Measurements from ENCODE around the gene PRSS16. TPM values are rescaled to one million over a fixed set of nuclear protein-coding genes. Genes with fewer than 3 reads are reported as not detected.
A peak's percentile ranks its signal among the peaks of the same experiment; 100 is the strongest.

The PRSS16 gene
- total RNA-seq, 1 donor from 2014 or later, result 4.5 TPM

- no peaks in the 10 kb centered on the region for H3K27me3 ChIP-seq (ENCODE audit: control insufficient read depth, insufficient read depth, low read length)
- no peaks in the 10 kb centered on the region for H3K36me3 ChIP-seq (ENCODE audit: control insufficient read depth, insufficient read depth, low read length)
- no peak for TF ChIP-seq CTCF (IDR thresholded peaks at IDR 0.05; ENCODE audit: insufficient read depth, low read length, severe bottlenecking)
- H3K4me3 ChIP-seq (ENCODE audit: low read depth, low read length), result no peak overlapping the region
- DNase-seq (ENCODE audit: low read depth), result no peak
- no peak for FAIRE-seq
Measured at GRCh38 chr6:27275025-27275956, 27.8 kb downstream of the PRSS16 start.

- DNase-seq (ENCODE audit: low read depth) (no peak), FAIRE-seq (no peak)
- TF ChIP-seq CTCF (IDR thresholded peaks at IDR 0.05; ENCODE audit: insufficient read depth, low read length, severe bottlenecking), result no peak
- H3K4me3 ChIP-seq (ENCODE audit: low read depth, low read length), result peak overlapping the region; percentile 34
- H3K27me3 ChIP-seq (ENCODE audit: control insufficient read depth, insufficient read depth, low read length), result peaks cover 12% of the 10 kb centered on the region
- H3K36me3 ChIP-seq (ENCODE audit: control insufficient read depth, insufficient read depth, low read length), result no peaks in the 10 kb centered on the region
Measured at GRCh38 chr6:27279513-27280063, 32.1 kb downstream of the PRSS16 start.

GRCh38 chr6:27280064-27280539 is 32.6 kb downstream of the PRSS16 start:
- peak; percentile 50 for DNase-seq (ENCODE audit: low read depth)
- Histone ChIP-seq H3K4me3 (ENCODE audit: low read depth, low read length) (peak overlapping the region; percentile 34), H3K27me3 (ENCODE audit: control insufficient read depth, insufficient read depth, low read length) (peaks cover 12% of the 10 kb centered on the region), H3K36me3 (ENCODE audit: control insufficient read depth, insufficient read depth, low read length) (no peaks in the 10 kb centered on the region)
- TF ChIP-seq CTCF (IDR thresholded peaks at IDR 0.05; ENCODE audit: insufficient read depth, low read length, severe bottlenecking), result no peak
- no peak for FAIRE-seq

GRCh38 chr6:27280540-27281000 is 33.1 kb downstream of the PRSS16 start:
- peak overlapping the region; percentile 27 for H3K4me3 ChIP-seq (ENCODE audit: low read depth, low read length)
- FAIRE-seq, result no peak
- no peaks in the 10 kb centered on the region for H3K36me3 ChIP-seq (ENCODE audit: control insufficient read depth, insufficient read depth, low read length)
- no peak for DNase-seq (ENCODE audit: low read depth)
- TF ChIP-seq CTCF (IDR thresholded peaks at IDR 0.05; ENCODE audit: insufficient read depth, low read length, severe bottlenecking), result no peak
- H3K27me3 ChIP-seq (ENCODE audit: control insufficient read depth, insufficient read depth, low read length), result peaks cover 12% of the 10 kb centered on the region

GRCh38 chr6:27281105-27281539 is 33.6 kb downstream of the PRSS16 start:
- Histone ChIP-seq H3K4me3 (ENCODE audit: low read depth, low read length) (no peak overlapping the region), H3K36me3 (ENCODE audit: control insufficient read depth, insufficient read depth, low read length) (no peaks in the 10 kb centered on the region), H3K27me3 (ENCODE audit: control insufficient read depth, insufficient read depth, low read length) (peaks cover 12% of the 10 kb centered on the region)
- TF ChIP-seq CTCF (IDR thresholded peaks at IDR 0.05; ENCODE audit: insufficient read depth, low read length, severe bottlenecking), result no peak
- FAIRE-seq, result no peak
- no peak for DNase-seq (ENCODE audit: low read depth)

Data from bronchial epithelial cell (primary cell).